WERI-Rb-1 (cell line): ENCODE results near the gene TP63.
"Not testable (repeated sequence)": the region's sequence is repeated elsewhere in the genome, so short reads cannot be mapped to it uniquely, and the experiment has no call there.

ENCODE experiments used
- DNase-seq: peaks from one replicate; pipeline ENCODE4 v3.0.0-alpha.2; 2020
- H3K27ac ChIP-seq: fragments of 250-450 bp; sonication (Bioruptor Pico); 2 replicates; pipeline ENCODE4 v1.5.1; 2020; ENCODE audit warnings: mild to moderate bottlenecking, moderate library complexity
- H3K27me3 ChIP-seq: fragments of 250-450 bp; sonication (Bioruptor Pico); 2 replicates; pipeline ENCODE4 v1.5.1; 2021; ENCODE audit warnings: mild to moderate bottlenecking, low read depth, moderate library complexity; ENCODE audit not compliant: insufficient read depth, severe bottlenecking
- H3K36me3 ChIP-seq: fragments of 250-450 bp; sonication (Bioruptor Pico); 2 replicates; pipeline ENCODE4 v1.5.1; 2020; ENCODE audit warnings: mild to moderate bottlenecking, moderate library complexity
- H3K4me3 ChIP-seq: 2 replicates; pipeline ENCODE4 v1.5.1; 2011; ENCODE audit warnings: low read depth, mild to moderate bottlenecking, control low read depth, low read length
- H3K9me3 ChIP-seq: fragments of 250-450 bp; sonication (Bioruptor Pico); 2 replicates; pipeline ENCODE4 v1.5.1; 2021; ENCODE audit warnings: mild to moderate bottlenecking, moderate library complexity; ENCODE audit not compliant: severe bottlenecking
- CTCF ChIP-seq: IDR thresholded peaks from 2 replicates; pipeline ENCODE4 v1.5.1; 2011; ENCODE audit warnings: low read depth, mild to moderate bottlenecking, control low read depth, inconsistent platforms, low read length

Gene TP63

DNA sequence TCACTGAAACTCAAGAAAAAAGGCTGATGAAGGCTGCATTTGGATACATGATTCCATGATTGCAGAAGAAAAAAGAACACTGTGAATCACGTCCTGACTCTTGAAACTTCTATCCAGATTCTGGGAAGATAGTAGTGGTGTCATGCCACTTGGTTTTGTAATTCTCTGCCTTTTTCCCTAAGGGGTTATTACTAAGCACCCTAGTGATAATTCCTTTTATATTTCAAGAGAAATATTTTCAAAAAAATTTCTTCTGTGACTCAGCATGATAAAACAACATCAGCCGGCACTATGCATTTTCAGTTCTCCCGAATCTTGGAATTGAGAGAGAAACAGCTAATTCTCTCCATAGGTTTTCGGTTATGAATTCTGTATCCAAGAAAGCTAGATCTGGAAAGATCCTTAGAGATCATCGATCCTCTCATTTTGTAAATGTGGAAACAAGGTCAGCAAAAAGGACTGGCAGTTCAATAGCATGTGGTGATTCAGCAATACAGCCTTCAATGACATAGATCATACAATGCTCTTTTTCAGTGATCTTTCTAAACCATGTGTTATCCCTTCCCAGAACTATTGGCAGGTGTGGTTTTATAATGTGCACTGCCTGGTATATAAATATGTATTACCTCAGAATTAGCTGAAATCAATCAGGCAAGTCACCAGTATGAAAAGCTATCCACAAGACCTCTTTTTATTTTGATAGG, 42.6 kb upstream of the TP63 start:
- no peaks in the 10 kb centered on the region for H3K27me3 ChIP-seq
- no peaks in the 10 kb centered on the region for H3K36me3 ChIP-seq
- H3K9me3 ChIP-seq = no peaks in the 10 kb centered on the region
- no peak for TF ChIP-seq CTCF
- no peak for DNase-seq
- no peak overlapping the region for H3K4me3 ChIP-seq
- no peak overlapping the region for H3K27ac ChIP-seq

DNA sequence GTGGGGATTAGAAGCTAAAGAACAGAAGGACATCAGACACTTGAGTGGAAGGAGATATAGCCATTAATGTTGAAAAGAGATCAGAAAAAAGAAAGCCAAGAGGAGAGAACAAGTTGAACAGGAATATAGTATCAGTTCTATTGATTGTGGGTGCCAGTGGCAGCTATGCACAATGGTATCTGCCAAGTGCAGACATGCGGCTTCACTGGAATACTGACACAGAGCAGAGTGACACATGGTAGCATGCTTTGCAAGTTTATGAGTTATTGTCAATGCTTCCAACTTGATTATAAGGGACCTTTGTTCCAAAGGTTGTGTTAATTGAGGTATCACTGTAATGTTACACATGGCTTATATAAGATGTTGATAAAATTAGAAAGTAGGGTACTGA, 42.0 kb upstream of the TP63 start:
- H3K9me3 ChIP-seq = no peaks in the 10 kb centered on the region
- H3K36me3 ChIP-seq = no peaks in the 10 kb centered on the region
- no peaks in the 10 kb centered on the region for H3K27me3 ChIP-seq
- no peak overlapping the region for H3K4me3 ChIP-seq
- no peak for TF ChIP-seq CTCF
- H3K27ac ChIP-seq = no peak overlapping the region
- DNase-seq = no peak

DNA sequence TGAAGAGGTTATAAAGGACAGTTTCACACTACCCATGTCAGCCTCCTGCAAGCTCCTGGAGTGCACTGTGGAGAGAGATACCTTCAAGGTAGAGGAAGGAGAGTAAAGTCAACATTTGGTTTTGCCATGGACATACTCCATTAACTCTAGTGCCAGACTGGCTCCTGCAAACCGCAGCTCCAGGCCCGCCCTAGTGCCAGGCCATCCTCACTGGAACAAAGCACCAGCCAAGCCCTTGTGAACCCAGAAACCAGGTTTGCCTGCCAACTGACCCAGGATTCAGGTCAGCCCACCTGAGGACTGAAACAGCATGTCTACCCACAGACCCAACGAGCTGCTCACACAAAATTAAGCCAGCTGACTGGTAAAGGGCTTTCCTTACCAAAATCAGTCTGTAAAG, 41.0 kb upstream of the TP63 start:
- Histone ChIP-seq H3K36me3 (no peaks in the 10 kb centered on the region), H3K27ac (no peak overlapping the region), H3K9me3 (no peaks in the 10 kb centered on the region), H3K27me3 (no peaks in the 10 kb centered on the region), H3K4me3 (no peak overlapping the region)
- no peak for TF ChIP-seq CTCF
- DNase-seq = no peak

GRCh38 chr3:189593581-189593980, 37.6 kb upstream of the TP63 start:
- no peaks in the 10 kb centered on the region for H3K27me3 ChIP-seq

GRCh38 chr3:189596078-189596979, 34.9 kb upstream of the TP63 start:
- not testable (repeated sequence) for H3K9me3 ChIP-seq, H3K27ac ChIP-seq, H3K4me3 ChIP-seq, H3K36me3 ChIP-seq, DNase-seq, H3K27me3 ChIP-seq

More at GRCh38 chr3:189593581-189593980, 37.6 kb upstream of the TP63 start:
- Histone ChIP-seq H3K4me3 (no peak overlapping the region), H3K27ac (no peak overlapping the region), H3K9me3 (no peaks in the 10 kb centered on the region), H3K36me3 (no peaks in the 10 kb centered on the region)
- no peak for TF ChIP-seq CTCF
- DNase-seq = no peak

DNA sequence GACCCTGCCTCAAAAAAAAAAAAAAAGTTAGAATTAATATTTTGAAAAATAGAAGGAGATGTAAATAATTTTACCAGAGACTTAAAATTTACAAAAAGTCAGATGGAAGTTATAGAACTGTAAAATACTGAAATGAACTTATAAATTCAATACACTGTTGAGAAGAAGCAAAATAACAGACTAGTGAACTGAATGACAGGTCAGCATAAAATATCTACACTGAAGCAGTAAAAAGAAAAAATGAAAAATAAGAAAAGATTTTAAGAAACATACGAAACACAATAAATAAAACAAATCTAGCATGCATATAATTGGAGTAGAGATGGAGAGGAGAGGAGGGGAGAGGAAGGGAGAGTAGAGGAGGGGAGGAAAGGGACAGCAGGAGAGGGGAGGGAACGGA, 33.3 kb upstream of the TP63 start:
- Histone ChIP-seq H3K27me3 (no peaks in the 10 kb centered on the region), H3K4me3 (no peak overlapping the region), H3K36me3 (no peaks in the 10 kb centered on the region), H3K9me3 (no peaks in the 10 kb centered on the region), H3K27ac (no peak overlapping the region)
- TF ChIP-seq CTCF = no peak
- DNase-seq = no peak
